Ammon's horn (tissue), 1 donor: ENCODE measurements around the gene SYT13.

Experiments
- DNase-seq: peaks from one replicate; pipeline ENCODE4 v3.0.0-alpha.2; 2016; ENCODE audit warnings: low spot score

Gene SYT13, protein sequence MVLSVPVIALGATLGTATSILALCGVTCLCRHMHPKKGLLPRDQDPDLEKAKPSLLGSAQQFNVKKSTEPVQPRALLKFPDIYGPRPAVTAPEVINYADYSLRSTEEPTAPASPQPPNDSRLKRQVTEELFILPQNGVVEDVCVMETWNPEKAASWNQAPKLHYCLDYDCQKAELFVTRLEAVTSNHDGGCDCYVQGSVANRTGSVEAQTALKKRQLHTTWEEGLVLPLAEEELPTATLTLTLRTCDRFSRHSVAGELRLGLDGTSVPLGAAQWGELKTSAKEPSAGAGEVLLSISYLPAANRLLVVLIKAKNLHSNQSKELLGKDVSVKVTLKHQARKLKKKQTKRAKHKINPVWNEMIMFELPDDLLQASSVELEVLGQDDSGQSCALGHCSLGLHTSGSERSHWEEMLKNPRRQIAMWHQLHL

DNA sequence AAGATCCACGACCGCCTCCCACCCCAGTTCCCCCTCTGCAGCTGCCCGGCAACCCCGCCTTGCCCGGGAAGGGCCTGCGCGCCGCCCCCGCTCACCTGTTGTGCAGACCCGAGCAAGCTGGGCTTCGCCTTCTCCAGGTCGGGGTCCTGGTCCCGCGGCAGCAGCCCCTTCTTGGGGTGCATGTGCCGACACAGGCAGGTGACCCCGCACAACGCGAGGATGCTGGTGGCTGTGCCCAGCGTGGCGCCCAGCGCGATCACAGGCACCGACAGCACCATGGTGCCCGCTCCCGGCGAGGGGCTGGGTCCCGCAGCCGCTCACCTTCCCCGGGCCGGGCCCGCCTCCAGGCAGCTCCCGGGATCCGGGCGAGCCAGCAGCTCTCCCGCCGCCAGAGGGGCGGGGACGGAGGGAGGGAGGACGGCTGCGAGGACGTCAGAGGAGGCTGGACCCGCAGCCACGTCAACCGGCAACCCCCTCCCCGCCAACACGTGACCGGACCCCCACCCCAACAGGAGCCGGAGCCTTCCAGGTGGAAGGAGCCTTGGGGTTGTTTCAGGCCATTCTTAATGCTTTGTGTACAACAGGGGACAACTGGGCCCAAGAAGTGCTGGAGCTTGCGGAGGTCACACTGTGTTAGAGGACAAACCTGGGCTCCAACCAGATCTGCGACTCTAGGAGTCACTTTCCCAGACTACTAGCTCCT lies at the start of gene SYT13:
TSS of gene SYT13 (minus strand) at position 412 of the 703 bp plus-strand sequence. CDS start at position 278, 134 bp downstream.
- DNase-seq, result peak; percentile 46

DNA sequence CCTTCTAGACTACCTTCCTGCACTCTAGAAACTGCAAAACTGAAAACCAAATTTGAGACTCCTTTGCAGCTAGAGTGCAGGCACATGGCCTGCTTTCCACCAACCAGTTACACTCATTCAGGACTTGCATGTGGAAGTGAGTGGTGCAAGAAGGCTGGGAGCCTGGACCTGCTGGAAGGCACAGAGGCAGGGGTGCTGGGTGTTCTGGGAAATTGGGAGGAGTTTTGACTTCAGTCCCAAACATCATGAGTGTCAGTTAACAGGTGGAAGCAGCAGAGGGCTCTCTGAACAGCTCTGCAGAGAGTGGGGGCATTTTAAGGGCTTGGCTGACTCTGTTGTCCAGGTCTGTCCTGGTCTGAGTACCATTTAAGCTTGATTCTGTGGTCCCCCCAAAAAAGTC lies 49.3 kb upstream of the SYT13 start:
- DNase-seq, result no peak

DNA sequence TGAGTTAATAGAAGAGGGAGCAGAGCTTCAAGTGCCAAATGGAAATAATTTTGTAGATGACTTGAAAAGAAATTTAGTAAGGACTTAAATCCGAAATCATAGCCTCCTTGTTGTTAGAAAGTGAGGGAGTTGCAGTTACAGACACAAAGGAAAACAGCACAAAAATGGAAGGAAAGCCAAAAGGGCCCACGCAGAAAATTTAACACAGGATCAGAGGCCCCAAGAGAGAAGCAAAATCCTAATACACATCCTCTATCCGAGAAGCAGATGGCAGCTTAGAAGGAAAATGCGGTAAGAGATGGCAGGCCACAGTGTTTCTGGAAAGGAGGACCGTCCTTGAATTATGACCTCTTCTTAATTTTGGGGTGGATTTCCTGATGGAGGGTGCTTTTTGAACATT lies 48.7 kb upstream of the SYT13 start:
- no peak for DNase-seq

DNA sequence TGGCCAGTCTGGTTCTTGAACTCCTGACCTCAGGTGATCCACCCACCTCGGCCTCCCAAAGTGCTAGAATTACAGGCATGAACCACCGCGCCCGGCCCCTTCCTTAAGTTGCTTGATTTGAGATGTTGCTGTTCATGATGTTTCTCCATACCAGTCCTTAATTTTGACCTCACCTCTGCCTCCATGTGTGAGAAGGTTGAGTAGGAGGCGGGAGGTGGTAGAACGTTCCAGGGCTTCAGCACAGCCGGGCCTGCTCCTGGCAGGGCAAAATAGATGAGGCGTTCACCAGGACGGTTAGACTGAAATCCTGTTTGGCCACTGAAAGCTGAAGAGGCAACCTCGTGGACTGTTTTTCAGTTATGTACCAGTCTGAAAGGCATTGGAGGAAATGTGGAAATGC lies 48.3 kb upstream of the SYT13 start:
- no peak for DNase-seq

DNA sequence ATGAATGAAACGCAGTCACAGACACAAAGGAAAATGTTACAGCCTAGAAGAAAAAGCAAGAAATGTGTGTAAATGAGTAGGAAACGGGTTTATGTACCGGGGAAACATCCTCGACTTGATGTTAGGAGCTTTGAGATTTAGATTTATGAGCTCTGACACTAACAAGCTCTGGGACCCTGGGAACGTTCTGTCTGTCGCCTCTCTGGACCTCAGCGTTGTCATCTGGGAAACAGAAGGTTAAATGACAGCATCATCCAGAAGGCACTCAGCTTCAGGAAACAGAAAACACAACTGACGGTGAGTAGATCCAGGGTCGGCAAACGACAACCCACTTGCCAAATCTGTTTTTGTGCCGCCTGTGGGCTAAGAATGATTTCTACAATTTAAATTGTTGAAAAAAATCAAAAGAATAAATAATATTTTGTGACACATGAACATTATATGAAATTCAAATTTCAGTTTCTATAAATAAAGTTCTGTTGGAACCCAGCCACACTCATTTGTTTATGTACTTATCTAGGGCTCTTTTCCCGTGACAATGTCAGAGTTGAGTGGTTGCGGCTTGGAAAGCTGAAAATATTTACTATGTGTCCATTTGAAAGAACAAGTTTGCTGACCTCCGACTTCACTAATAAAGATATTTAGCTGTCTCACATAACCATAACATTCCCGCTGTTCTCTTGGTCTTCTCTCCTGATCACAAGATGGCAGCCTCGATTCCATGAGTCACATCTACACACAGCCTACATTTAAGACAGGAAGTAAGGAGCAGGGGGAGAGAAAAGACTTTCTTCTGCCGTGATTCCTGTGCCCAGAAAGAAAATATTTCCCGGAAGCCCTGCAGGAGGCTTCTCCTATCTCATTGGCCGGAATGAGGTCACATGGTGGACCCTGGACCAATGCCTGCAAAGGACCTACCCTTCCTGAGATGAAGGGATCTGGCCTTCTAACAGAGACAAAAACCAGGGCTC lies 47.1 kb upstream of the SYT13 start:
- DNase-seq, result no peak

DNA sequence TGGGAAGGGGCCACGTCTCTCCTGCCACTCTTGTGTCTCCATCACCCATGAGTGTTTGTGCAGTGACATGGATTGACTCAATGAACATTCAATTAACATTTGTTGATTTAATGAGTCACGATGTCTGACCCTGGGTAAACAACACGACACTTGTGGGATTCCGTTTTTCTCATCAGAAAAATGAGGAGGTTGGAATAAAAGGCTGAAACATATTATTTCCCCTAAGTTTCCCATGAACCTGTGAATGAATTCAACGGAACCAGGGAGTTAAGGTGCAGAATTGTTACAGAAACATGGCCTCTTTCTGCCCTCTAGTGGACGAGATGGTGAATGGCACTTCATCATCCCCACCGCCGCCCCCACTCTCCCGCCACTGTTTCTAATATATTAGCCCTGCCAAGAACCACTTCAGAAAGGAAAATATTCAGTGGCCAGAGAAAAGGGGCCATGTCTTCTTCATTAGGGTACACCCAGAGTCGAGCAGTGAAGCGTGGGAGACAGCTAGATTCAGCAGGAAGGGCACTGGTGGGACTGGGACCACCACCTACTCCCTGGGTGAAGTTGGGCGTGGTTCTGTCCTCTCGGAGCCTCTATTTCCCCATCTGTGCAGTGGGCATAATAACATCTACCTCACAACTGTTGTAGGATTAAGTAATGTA lies 46.3 kb upstream of the SYT13 start:
- DNase-seq, result peak; percentile 54

DNA sequence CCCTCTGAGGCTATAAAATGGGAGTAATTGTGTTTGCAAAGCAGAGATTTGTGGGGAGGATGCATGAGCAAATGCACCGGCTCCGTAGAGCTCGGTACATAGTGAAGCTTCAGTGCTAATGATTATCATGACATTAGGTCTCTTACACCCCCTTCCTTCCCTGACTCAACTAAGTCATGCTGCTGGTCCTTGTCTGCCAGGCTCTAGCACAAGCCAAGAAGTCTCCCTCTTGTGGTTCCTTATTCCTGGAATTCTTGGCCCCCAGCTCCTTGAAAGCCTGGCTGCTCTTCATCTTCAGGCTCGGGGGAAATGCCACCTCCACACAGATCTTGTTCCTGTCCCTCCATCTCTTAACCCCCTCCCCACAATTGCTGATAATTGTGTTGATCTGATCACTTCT lies 45.7 kb upstream of the SYT13 start:
- no peak for DNase-seq

DNA sequence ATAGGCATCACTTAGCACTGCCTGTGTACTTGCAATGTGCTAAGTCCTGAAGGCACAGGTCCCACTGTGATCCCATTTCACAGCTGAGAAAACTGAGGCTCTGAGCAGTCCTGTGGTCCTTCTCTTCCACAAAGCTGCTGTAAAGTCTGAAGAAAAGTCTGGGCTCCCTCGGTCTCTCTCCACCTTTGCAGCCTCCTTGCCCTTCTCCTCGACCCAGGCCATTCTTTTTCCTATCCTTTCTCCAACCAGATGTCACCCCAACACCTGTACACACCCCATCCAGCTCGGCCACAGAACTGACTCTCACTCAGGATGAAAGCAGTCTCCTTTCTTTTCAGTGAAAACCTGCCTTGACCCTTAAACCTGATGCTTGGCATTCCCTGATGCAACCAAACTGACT lies 42.6 kb upstream of the SYT13 start:
- DNase-seq, result no peak

DNA sequence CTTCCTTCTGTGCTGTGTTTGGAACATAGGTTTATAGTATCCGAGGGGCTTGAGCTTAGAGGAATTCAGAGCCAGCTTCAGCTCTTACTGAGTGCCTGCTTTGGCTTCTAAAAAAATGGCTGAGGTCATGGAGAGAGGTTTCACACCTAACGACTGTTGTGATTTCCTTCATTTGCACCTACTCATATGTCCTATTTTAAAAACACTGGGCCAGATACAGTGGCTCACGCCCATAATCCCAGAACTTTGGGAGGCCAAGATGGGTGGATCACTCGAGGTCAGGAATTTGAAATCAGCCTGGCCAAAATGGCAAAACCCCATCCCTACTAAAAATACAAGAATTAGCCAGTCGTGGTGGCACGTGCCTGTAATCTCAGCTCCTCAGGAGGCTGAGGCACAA lies 38.3 kb upstream of the SYT13 start:
- no peak for DNase-seq

DNA sequence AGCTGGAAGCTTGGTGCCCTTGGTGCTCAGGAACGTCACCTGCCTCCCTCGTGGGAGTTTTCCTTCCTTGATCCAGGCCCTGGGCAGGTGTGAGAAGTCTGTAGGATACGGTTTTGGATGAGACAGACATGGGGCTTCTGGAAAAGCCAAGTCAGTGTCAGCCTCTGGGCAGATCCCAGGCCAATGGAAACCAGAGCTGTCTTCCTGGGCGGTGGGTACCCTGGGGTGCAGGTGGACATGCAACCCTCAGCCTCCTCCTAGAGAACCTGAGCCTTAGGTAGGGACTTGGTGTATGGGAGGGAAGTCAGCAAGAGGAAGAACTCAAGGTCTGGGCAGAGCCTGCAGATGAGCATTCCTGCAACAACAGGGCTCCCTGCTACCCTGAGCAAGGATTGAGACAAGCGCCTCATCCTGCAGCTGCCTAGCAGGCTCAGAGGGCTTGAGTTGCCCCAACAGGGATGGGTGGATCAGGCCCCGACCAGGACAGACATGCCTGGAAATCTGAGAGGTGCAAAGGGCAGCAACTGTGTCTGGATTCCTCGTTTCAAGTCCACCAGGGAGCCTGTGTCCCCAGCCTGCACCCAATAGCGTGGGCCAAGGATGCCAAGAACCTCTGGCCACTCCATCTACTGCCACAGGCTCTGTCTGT lies 37.6 kb upstream of the SYT13 start:
- DNase-seq, result no peak

DNA sequence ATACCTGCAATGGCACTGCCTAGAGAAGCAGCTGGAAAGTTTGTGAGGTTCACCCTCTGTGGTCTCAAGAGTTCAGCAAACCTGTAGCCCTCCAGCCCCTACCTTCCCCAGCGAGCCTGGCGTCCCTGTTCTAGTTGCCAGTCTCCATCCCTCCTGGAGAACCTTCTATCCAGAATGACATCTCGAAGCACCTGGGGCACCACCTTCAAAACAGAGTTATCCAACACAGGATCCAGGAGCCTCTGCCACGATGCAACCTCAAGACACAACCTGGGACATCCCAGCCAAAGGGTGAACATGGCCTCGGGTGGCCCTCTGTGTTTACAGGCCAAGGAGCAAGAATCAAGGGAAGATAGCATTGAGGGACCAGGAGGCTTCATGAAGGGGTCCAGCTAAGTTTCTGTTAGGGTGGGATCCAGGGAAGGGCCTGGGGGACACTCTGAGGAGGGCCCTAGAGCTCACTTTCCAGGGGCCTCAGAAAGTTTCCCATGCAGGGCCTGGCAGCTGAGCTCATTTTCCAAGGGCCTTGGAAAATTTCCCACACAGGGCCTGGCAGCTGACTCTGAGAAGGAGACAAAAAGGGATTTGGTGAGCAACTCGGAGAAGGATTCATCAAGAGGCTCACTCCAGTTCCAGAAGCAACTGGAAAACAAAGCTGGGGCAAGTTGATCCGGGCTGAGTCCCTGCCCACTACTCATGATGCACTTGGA lies 36.9 kb upstream of the SYT13 start:
- DNase-seq, result no peak

DNA sequence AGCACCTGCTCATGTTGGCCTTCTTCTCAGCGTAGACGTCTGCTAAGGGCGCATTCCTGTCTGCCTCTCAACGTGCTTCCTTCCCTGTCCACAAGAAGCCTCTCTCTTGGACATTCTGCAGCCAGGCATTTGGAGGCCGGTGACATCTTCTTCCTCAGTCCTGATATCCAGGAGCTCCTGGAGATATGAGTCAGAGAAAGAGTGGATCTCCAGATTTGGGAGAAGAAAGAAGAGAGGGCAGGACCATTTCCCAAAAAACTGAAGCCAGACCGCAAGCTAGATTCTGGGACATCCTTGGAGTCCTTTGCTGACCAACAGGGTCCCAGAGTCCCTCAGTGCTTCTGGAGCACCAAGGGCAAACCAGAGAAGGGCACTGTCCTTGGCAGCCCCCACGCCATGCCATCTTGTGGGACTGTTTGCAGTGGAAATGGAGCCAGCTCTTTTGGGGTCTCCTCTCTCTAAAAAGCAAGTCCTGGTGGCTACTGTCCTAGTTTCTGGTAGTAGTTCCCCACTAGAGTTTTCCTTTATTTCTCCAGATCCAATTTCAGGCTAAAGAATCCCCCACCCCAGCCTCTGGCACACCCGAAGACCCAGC lies 36.1 kb upstream of the SYT13 start:
- DNase-seq, result no peak

DNA sequence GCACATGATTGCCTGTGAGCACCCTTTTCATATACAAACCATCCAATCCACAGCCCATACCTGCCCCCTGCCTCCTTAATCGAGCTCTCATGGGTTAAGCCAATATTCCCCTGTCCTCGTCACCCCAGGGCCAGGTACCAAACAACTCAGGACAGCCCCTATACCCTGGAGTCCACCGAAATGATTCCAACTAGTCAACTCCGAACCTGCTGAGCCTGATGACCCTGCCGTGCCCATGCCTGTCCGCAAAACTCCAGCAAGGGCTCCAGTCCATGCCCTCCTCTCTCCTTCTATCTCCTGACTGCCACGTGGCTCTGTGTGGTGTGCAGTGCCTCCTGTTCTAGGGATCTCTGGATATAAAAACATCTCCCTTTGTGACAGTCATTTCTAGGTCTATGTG lies 35.5 kb upstream of the SYT13 start:
- DNase-seq, result no peak

DNA sequence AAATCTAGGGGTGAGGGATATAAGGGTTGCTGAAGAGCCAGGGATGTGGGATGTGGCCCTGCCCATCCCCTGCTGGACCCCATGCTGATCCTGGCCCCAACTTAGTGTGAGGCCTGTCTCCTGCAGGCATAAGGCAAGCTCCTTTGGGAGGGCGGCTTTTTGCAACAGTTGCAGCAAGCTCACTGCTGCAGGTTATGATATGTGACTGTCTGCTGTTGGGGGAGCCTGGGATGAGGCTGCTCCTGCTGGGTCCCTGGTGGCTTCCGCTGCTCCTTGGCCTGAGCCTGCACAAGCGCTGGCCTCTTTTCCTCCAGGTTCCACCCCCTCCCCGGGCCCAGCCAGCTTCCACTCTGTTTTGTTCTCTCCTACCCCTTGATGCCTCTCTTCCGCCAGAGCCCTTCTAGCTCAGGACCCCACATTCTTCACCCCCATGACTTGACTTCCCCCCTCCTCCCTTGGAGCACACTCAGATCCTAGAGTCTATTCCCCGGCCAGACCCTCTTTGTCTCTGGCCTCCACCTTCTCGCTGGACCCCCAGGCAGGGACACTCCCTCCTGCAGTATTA lies 35.0 kb upstream of the SYT13 start:
- DNase-seq, result no peak

DNA sequence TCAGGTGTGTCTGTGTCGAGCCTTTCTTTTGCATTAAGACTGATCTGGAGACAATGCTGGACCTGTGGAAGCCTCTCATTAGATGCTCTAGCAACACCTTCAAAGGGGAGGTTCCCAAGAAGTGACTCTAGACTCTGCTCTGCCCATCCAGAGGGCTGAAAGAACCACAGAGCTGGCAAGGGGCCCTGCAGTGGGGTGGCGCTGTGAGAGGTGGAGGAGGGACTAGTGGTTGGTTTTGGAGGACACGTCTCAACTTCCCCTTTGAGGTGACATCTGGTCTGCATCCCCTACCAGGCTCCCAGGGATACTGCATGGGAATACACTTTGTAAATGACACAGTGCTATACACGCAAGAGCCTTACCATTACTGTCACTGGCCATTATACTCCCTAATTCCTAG lies 34.2 kb upstream of the SYT13 start:
- no peak for DNase-seq

DNA sequence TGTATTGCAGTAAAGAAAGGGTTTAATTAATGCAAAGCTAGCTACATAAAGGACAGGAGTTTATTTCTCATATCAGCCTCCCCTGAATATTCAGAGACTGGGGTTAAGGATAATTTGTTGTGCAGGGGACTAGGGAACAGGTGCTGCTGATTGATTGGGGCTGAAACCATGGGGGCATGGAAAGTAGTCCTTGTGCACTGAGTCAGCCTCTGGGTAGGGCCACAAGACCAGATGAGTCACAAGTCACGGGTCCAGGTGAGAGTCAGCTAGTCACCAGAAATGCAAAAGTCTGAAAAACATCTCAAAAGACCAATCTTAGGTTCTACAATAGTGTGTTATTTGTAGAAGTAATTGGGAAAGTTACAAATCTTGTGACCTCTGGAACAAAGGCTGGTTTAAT lies 32.9 kb upstream of the SYT13 start:
- no peak for DNase-seq

DNA sequence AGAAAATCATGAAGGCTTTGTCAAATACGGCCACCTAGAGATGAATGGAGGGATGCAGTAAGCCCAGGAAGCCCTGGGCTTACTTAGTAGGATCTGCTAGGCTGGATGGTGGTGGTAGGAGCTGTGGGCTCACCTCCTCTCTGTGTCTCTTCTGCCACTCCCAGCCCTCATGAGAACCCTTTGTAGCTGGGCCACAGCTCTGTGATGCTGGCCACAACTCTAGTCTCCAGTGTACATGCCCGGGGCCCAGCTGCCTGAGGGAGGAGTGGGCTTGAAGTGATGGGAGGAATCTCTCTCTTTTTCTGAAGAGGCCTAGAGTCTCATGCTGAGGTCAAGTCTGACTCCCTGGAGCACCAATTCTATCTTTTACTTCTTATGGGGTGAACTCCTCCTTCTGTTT lies 32.4 kb upstream of the SYT13 start:
- DNase-seq, result no peak

DNA sequence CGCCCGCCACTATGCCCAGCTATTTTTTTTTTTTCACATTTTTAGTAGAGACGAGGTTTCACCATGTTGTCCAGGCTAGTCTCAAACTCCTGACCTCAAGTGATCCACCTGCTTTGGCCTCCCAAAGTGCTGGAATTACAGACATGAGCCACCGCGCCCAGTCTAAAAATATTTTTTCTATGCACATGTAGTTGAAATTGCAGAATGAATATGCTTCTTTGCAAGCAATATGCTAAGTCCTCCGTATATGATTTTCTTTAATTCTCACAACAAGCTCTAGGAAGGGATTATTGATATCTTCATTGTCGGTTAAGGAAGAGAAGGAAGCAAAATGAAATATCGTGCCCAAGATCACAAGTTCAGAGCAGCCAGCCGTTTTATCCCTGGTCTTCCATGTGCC lies 30.1 kb upstream of the SYT13 start:
- DNase-seq, result no peak

DNA sequence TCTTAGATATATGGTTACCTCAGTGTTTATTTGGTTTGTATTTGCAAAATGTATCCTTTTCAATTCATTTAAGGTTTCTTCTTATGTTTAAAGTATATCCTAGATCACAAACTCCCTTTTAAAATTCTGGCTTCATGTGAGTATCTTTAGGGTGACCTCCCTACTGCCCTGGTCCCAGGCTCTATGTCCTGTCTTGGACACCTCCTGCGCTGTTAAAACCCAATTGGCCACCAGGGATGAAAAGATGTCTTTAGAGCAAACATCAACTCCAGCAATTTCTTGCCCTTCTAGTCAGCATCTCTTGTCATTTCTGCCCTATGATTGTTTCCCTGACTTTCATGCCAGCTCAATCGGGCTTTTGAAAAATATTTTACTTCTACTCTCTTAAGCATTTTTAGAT lies 28.8 kb upstream of the SYT13 start:
- no peak for DNase-seq
